Measurements from ENCODE around the gene GNAL.

DNA sequence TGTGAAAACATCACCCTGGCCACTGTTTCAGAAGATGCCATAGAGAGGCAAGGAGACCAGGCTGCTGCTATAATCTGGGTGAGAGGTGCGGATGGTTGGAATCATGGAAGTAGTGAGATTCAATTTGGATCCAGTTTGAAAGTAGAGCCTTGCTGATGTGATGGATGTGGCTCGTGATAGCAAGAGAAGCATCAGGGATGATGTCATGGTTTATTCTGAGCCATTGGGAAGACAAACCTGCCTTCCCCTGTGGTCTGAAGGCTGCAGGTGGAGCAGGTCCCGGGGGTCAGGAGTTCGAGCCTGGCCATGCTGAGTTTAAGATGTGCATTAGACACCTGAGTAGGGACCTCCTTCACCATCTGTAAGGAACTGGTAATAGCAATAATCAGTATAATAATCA, 112.5 kb downstream of the GNAL start:
- TF ChIP-seq, protein P1, sequence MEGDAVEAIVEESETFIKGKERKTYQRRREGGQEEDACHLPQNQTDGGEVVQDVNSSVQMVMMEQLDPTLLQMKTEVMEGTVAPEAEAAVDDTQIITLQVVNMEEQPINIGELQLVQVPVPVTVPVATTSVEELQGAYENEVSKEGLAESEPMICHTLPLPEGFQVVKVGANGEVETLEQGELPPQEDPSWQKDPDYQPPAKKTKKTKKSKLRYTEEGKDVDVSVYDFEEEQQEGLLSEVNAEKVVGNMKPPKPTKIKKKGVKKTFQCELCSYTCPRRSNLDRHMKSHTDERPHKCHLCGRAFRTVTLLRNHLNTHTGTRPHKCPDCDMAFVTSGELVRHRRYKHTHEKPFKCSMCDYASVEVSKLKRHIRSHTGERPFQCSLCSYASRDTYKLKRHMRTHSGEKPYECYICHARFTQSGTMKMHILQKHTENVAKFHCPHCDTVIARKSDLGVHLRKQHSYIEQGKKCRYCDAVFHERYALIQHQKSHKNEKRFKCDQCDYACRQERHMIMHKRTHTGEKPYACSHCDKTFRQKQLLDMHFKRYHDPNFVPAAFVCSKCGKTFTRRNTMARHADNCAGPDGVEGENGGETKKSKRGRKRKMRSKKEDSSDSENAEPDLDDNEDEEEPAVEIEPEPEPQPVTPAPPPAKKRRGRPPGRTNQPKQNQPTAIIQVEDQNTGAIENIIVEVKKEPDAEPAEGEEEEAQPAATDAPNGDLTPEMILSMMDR (IDR thresholded peaks at IDR 0.05), result no peak
- TF ChIP-seq POLR2AphosphoS5 (IDR thresholded peaks at IDR 0.05; ENCODE audit: low read depth, low read length) (no peak), TCF7L2 (IDR thresholded peaks at IDR 0.05; ENCODE audit: low read depth, low read length) (no peak), SIN3A (IDR thresholded peaks at IDR 0.05; ENCODE audit: borderline replicate concordance, insufficient read depth, low read depth, low read length) (no peak)
- TF ChIP-seq, protein P2, sequence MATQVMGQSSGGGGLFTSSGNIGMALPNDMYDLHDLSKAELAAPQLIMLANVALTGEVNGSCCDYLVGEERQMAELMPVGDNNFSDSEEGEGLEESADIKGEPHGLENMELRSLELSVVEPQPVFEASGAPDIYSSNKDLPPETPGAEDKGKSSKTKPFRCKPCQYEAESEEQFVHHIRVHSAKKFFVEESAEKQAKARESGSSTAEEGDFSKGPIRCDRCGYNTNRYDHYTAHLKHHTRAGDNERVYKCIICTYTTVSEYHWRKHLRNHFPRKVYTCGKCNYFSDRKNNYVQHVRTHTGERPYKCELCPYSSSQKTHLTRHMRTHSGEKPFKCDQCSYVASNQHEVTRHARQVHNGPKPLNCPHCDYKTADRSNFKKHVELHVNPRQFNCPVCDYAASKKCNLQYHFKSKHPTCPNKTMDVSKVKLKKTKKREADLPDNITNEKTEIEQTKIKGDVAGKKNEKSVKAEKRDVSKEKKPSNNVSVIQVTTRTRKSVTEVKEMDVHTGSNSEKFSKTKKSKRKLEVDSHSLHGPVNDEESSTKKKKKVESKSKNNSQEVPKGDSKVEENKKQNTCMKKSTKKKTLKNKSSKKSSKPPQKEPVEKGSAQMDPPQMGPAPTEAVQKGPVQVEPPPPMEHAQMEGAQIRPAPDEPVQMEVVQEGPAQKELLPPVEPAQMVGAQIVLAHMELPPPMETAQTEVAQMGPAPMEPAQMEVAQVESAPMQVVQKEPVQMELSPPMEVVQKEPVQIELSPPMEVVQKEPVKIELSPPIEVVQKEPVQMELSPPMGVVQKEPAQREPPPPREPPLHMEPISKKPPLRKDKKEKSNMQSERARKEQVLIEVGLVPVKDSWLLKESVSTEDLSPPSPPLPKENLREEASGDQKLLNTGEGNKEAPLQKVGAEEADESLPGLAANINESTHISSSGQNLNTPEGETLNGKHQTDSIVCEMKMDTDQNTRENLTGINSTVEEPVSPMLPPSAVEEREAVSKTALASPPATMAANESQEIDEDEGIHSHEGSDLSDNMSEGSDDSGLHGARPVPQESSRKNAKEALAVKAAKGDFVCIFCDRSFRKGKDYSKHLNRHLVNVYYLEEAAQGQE (IDR thresholded peaks at IDR 0.05; ENCODE audit: insufficient read depth in 1 of 2, low read depth in 2 of 2, low read length in 1 of 2), result no peak

Measured in Panc1 (cell line).